CD14-positive monocyte (primary cell): ENCODE measurements around the gene FALEC. TPM values are rescaled to one million over a fixed set of nuclear protein-coding genes. Genes with fewer than 3 reads are reported as not detected.

Source experiments
- DNase-seq, 3 donors: peaks; one replicate each; pipeline ENCODE4 v3.0.0-alpha.2; 2011 to 2022
- H2AFZ ChIP-seq: 2 replicates; pipeline ENCODE4 v1.6.0; 2012; ENCODE audit warnings: mild to moderate bottlenecking, low read depth, low read length, inconsistent platforms; ENCODE audit not compliant: insufficient read depth, poor library complexity, severe bottlenecking
- H3K27ac ChIP-seq, 2 donors: 1 replicate in 1 of 2; 2 replicates in 1 of 2; pipeline ENCODE4 v1.5.1; 2012 to 2013; ENCODE audit warnings: low read length in 2 of 2, control low read depth in 1 of 2, inconsistent platforms in 1 of 2, low read depth in 1 of 2, mild to moderate bottlenecking in 1 of 2
- H3K27me3 ChIP-seq, 2 donors: one replicate each; pipeline versions ENCODE4 v1.6.0 to v1.6.1; 2011 to 2013; ENCODE audit warnings: low read length in 2 of 2; ENCODE audit not compliant: control insufficient read depth in 2 of 2, insufficient read depth in 2 of 2
- H3K36me3 ChIP-seq, 2 donors: replicated peaks in 1 of 2; 1 replicate in 1 of 2; 2 replicates in 1 of 2; pipeline versions ENCODE4 v1.5.1 to v1.6.1; 2012 to 2013; ENCODE audit warnings: low read length in 2 of 2, control low read depth in 1 of 2, inconsistent platforms in 1 of 2, mild to moderate bottlenecking in 1 of 2; ENCODE audit not compliant: insufficient read depth in 2 of 2, control insufficient read depth in 1 of 2
- H3K4me1 ChIP-seq, 2 donors: 1 replicate in 1 of 2; 2 replicates in 1 of 2; pipeline versions ENCODE4 v1.5.1 to v1.6.1; 2012 to 2013; ENCODE audit warnings: low read length in 2 of 2, control low read depth in 1 of 2, inconsistent platforms in 1 of 2, mild to moderate bottlenecking in 1 of 2, moderate library complexity in 1 of 2; ENCODE audit not compliant: insufficient read depth in 2 of 2, control insufficient read depth in 1 of 2
- H3K4me2 ChIP-seq: replicated peaks from 2 replicates; pipeline ENCODE3; 2012; ENCODE audit warnings: low read length, moderate library complexity, mild to moderate bottlenecking; ENCODE audit not compliant: poor library complexity, severe bottlenecking; ENCODE audit errors: extremely low read depth
- H3K4me3 ChIP-seq, 3 experiments: fragments of 200-600 bp in 1 of 3; sonication (generic) in 1 of 3; replicated peaks in 1 of 3; 1 replicate in 2 of 3; 2 replicates in 1 of 3; pipeline ENCODE4 v1.5.1; 2011 to 2013; ENCODE audit warnings: low read length in 3 of 3, mild to moderate bottlenecking in 3 of 3, control low read depth in 2 of 3, low read depth in 2 of 3, inconsistent platforms in 1 of 3, moderate library complexity in 1 of 3
- H3K79me2 ChIP-seq: 2 replicates; pipeline ENCODE4 v1.6.0; 2012; ENCODE audit warnings: mild to moderate bottlenecking, control low read depth, inconsistent platforms, low read length, moderate library complexity; ENCODE audit not compliant: insufficient read depth
- H3K9ac ChIP-seq: 2 replicates; pipeline ENCODE4 v1.6.0; 2017; ENCODE audit warnings: low read length, mild to moderate bottlenecking; ENCODE audit not compliant: insufficient read depth, poor library complexity, severe bottlenecking
- H3K9me3 ChIP-seq, 2 donors: replicated peaks in 1 of 2; 1 replicate in 1 of 2; 2 replicates in 1 of 2; pipeline versions ENCODE4 v1.5.1 to v1.6.1; 2012 to 2013; ENCODE audit warnings: low read length in 2 of 2, control low read depth in 1 of 2; ENCODE audit not compliant: control insufficient read depth in 1 of 2, insufficient read depth in 1 of 2
- H4K20me1 ChIP-seq: 2 replicates; pipeline ENCODE4 v1.6.0; 2012; ENCODE audit warnings: mild to moderate bottlenecking, low read length, control low read depth, moderate library complexity; ENCODE audit not compliant: insufficient read depth
- H3K27ac Mint-ChIP-seq, 7 donors: one replicate each; pipeline ENCODE4 v1.8.0; 2020; ENCODE audit warnings: mild to moderate bottlenecking in 7 of 7, mixed read lengths in 7 of 7, moderate library complexity in 6 of 7, inconsistent platforms in 2 of 7
- H3K27me3 Mint-ChIP-seq, 3 donors: one replicate each; pipeline ENCODE4 v1.8.0; 2021 to 2022; ENCODE audit warnings: low read depth in 3 of 3, mild to moderate bottlenecking in 3 of 3, mixed read lengths in 3 of 3, moderate library complexity in 3 of 3, inconsistent platforms in 1 of 3
- H3K36me3 Mint-ChIP-seq, 2 donors: one replicate each; pipeline ENCODE4 v1.8.0; 2020; ENCODE audit warnings: mixed read lengths in 2 of 2, inconsistent platforms in 1 of 2, mild to moderate bottlenecking in 1 of 2
- H3K4me1 Mint-ChIP-seq: one replicate; pipeline ENCODE4 v1.8.0; 2020; ENCODE audit warnings: mild to moderate bottlenecking, mixed read lengths
- H3K4me3 Mint-ChIP-seq, 2 donors: one replicate each; pipeline ENCODE4 v1.8.0; 2020; ENCODE audit warnings: mild to moderate bottlenecking in 2 of 2, mixed read lengths in 2 of 2, moderate library complexity in 1 of 2
- H3K9me3 Mint-ChIP-seq, 7 donors: one replicate each; pipeline ENCODE4 v1.8.0; 2020 to 2022; ENCODE audit warnings: mixed read lengths in 7 of 7, mild to moderate bottlenecking in 6 of 7, moderate library complexity in 6 of 7, inconsistent platforms in 2 of 7
- CTCF ChIP-seq: fragments of 200-600 bp; IDR thresholded peaks from one replicate; pipeline ENCODE4 v1.8.0; 2022; ENCODE audit warnings: antibody characterized with exemption, mild to moderate bottlenecking
- WGBS: methylation state at CpG from one replicate; pipeline ENCODE4 v1.1.5; 2013; ENCODE audit warnings: missing lambda C conversion rate; ENCODE audit not compliant: insufficient coverage; 5-methylcytosine and 5-hydroxymethylcytosine counted together
- intact Hi-C, 2 donors: fragments of 100-400 bp; cut with micrococcal nuclease; formaldehyde crosslinking; loops; one replicate each; pipeline versions ENCODE4 v1.15.0 to v1.15.1; 2023
- polyA plus RNA-seq, 3 donors: library from polyadenylated mRNA; depleted of rRNA in 1 of 3; unstranded in 2 of 3; stranded (reverse) in 1 of 3; fragments of 300-500 nt in 2 of 3; fragments of >200 nt in 1 of 3; fragmentation: Illumina TruSeq in 2 of 3; gene quantifications; 1 replicate in 2 of 3; 2 replicates in 1 of 3; pipeline ENCODE4 v1.2.3, GENCODE V29; 2012 to 2021

The FALEC gene
- polyA plus RNA-seq, 3 donors, result not detected

DNA sequence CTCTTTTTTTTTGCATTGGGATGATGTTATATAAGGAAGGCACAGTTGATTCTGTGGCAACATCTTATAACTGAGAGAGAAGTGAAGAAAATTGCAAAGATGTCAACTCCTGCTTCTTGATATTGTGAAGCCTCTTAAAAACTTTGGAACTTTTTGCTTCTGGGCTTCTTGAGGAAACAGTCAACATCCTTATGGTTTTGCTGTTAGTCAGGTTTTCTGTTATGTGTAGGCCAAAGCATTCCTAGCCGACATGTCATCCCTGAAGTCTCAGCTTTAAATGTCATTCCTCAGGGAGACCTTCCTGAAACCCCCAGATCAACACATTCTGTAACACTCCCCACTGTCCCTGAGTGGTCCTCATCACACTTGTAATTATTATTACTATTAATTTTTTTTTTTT lies 12.6 kb downstream of the FALEC start:
- no peak overlapping the region for H3K27ac Mint-ChIP-seq
- no peak for DNase-seq
- H3K36me3 ChIP-seq, result no peaks in the 10 kb centered on the region
- no peak overlapping the region for H3K4me3 Mint-ChIP-seq
- TF ChIP-seq CTCF, result no peak
- H4K20me1 ChIP-seq, result no peaks in the 10 kb centered on the region
- H3K9ac ChIP-seq, result no peak overlapping the region
- H3K4me3 ChIP-seq, result no peak overlapping the region
- no peak overlapping the region for H3K4me2 ChIP-seq
- no CpG with 5 or more reads among the region's 1 CpG for WGBS
- no peaks in the 10 kb centered on the region for H3K79me2 ChIP-seq
- no peaks in the 10 kb centered on the region for H3K4me1 ChIP-seq
- H3K9me3 ChIP-seq, result no peaks in the 10 kb centered on the region
- H3K9me3 Mint-ChIP-seq, result no peaks in the 10 kb centered on the region
- peaks cover 0 to 5% (median 5%) of the 10 kb centered on the region in 3 donors for H3K27me3 Mint-ChIP-seq
- H3K36me3 Mint-ChIP-seq, result no peaks in the 10 kb centered on the region
- H3K27ac ChIP-seq, result no peak overlapping the region
- intact Hi-C loops, result no loop called here
- no peaks in the 10 kb centered on the region for H3K27me3 ChIP-seq
- H3K4me1 Mint-ChIP-seq, result peaks cover 5% of the 10 kb centered on the region
- H2AFZ ChIP-seq, result no peak overlapping the region

- no peaks in the 10 kb centered on the region for H4K20me1 ChIP-seq
- peaks cover 0 to 5% (median 2%) of the 10 kb centered on the region in 3 donors for H3K27me3 Mint-ChIP-seq
- H3K4me3 ChIP-seq, result no peak overlapping the region
- no peak overlapping the region for H3K27ac ChIP-seq
- H2AFZ ChIP-seq, result no peak overlapping the region
- no peaks in the 10 kb centered on the region for H3K36me3 Mint-ChIP-seq
- TF ChIP-seq CTCF, result no peak
- no peaks in the 10 kb centered on the region for H3K79me2 ChIP-seq
- no peaks in the 10 kb centered on the region for H3K36me3 ChIP-seq
- H3K27ac Mint-ChIP-seq, result no peak overlapping the region
- H3K4me3 Mint-ChIP-seq, result no peak overlapping the region
- no peak overlapping the region for H3K9ac ChIP-seq
- intact Hi-C loops, result no loop called here
- H3K4me1 Mint-ChIP-seq, result peaks cover 5% of the 10 kb centered on the region
- WGBS, result 91% methylated on average over 4 of the region's 4 CpGs
- no peak for DNase-seq
- no peaks in the 10 kb centered on the region for H3K27me3 ChIP-seq
- no peaks in the 10 kb centered on the region for H3K9me3 ChIP-seq
- no peak overlapping the region for H3K4me2 ChIP-seq
- H3K4me1 ChIP-seq, result no peaks in the 10 kb centered on the region
- H3K9me3 Mint-ChIP-seq, result no peaks in the 10 kb centered on the region
Observed at GRCh38 chr1:150529017-150529416, 13.5 kb downstream of the FALEC start.
